K562 (cell line): Measurements from ENCODE around the gene CACNA2D2. TPM values are rescaled to one million over a fixed set of nuclear protein-coding genes. Genes with fewer than 3 reads are reported as not detected.

Source experiments
- ATAC-seq: fragments of 200-7000 bp; cut with Tn5 transposase; 3 replicates; pipeline ENCODE4 v1.9.1; 2020; ENCODE audit warnings: moderate library complexity
- BruUV-seq: library from RNA; stranded (reverse); fragments of 400-500 nt; replicated peaks from 2 replicates; lab custom pipeline; 2021; lab: Mats Ljungman, UMichigan
- CTCF ChIA-PET: fragments of 300-600 bp; formaldehyde crosslinking; extraction: SDS; loops from one replicate; lab custom pipeline; 2021; ENCODE audit warnings: low intra/inter-chr PET ratio; lab: Yijun Ruan, JAX
- POLR2A ChIA-PET: fragments of 300-600, 350-650 bp; sonication (Branson Sonifier 250); formaldehyde crosslinking; extraction: SDS; loops from one replicate; lab custom pipeline; 2021; ENCODE audit warnings: antibody characterized with exemption, inconsistent platforms; lab: Yijun Ruan, JAX
- DNase-seq, 4 experiments: peaks; one replicate each; pipeline versions ENCODE4 v3.0.0 to v3.0.0-alpha.2; 2011 to 2018; ENCODE audit warnings: low spot score in 3 of 4, mixed read lengths in 3 of 4; ENCODE audit errors: extremely low read depth in 1 of 4
- FAIRE-seq: peaks from 2 replicates; lab custom pipeline; 2011; peaks lifted over from hg19 to GRCh38; lab: Jason Lieb, UNC
- H2AFZ ChIP-seq: 2 replicates; pipeline ENCODE4 v1.6.0; 2011; ENCODE audit warnings: low read depth, low read length, control low read depth, inconsistent platforms
- H3K27ac ChIP-seq: fragments of 200-600 bp; 3 replicates; pipeline ENCODE4 v1.8.0; 2011; ENCODE audit warnings: low read depth, mild to moderate bottlenecking, control low read depth, inconsistent platforms, low read length, moderate library complexity, mixed read lengths; ENCODE audit errors: extremely low read depth
- H3K27me3 ChIP-seq, 2 experiments: fragments of 300-600 bp in 1 of 2; 2 replicates in 1 of 2; 3 replicates in 1 of 2; pipeline versions ENCODE4 v1.6.0 to v1.8.0; 2011; ENCODE audit warnings: inconsistent platforms in 2 of 2, low read length in 2 of 2, mild to moderate bottlenecking in 1 of 2, mixed read lengths in 1 of 2, moderate library complexity in 1 of 2; ENCODE audit not compliant: control insufficient read depth in 2 of 2, insufficient read depth in 2 of 2
- H3K36me3 ChIP-seq: fragments of 300-600 bp; 3 replicates; pipeline ENCODE4 v1.8.0; 2011; ENCODE audit warnings: mild to moderate bottlenecking, low read length, inconsistent platforms; ENCODE audit not compliant: control insufficient read depth, insufficient read depth
- H3K4me1 ChIP-seq, 2 experiments: fragments of 200-600 bp in 1 of 2; replicated peaks in 1 of 2; 2 replicates in 1 of 2; 3 replicates in 1 of 2; pipeline versions ENCODE4 v1.5.1 to v1.8.0; 2011; ENCODE audit warnings: inconsistent platforms in 2 of 2, low read length in 2 of 2, mild to moderate bottlenecking in 1 of 2, mixed read lengths in 1 of 2, moderate library complexity in 1 of 2; ENCODE audit not compliant: control insufficient read depth in 2 of 2, insufficient read depth in 2 of 2
- H3K4me2 ChIP-seq: 2 replicates; pipeline ENCODE4 v1.6.1; 2011; ENCODE audit warnings: low read length, control low read depth, inconsistent platforms, mixed read lengths; ENCODE audit not compliant: insufficient read depth
- H3K4me3 ChIP-seq: fragments of 200-600 bp; sonication (generic), shearing (Covaris generic); 2 replicates; pipeline ENCODE4 v1.5.1; 2016; ENCODE audit warnings: control low read depth, inconsistent platforms
- H3K79me2 ChIP-seq: fragments of 200-600 bp; 3 replicates; pipeline ENCODE4 v1.8.0; 2011; ENCODE audit warnings: low read length, inconsistent platforms; ENCODE audit not compliant: control insufficient read depth, insufficient read depth
- H3K9ac ChIP-seq, 2 experiments: 2 replicates each; pipeline versions ENCODE4 v1.6.0 to v1.6.1; 2011; ENCODE audit warnings: low read depth in 2 of 2, low read length in 2 of 2, control low read depth in 1 of 2, inconsistent platforms in 1 of 2, mild to moderate bottlenecking in 1 of 2, mixed read lengths in 1 of 2; ENCODE audit not compliant: insufficient read depth in 1 of 2
- H3K9me1 ChIP-seq: one replicate; pipeline ENCODE4 v1.6.0; 2011; ENCODE audit warnings: inconsistent platforms, mild to moderate bottlenecking, low read length, moderate library complexity; ENCODE audit not compliant: control insufficient read depth, insufficient read depth
- H3K9me3 ChIP-seq: replicated peaks from 2 replicates; pipeline ENCODE4 v1.5.1; 2011; ENCODE audit warnings: low read depth, low read length, inconsistent platforms; ENCODE audit not compliant: control insufficient read depth, insufficient read depth
- H4K20me1 ChIP-seq: replicated peaks from 2 replicates; pipeline ENCODE4 v1.6.1; 2011; ENCODE audit warnings: low read length, inconsistent platforms, mixed read lengths; ENCODE audit not compliant: control insufficient read depth, insufficient read depth
- NBN ChIP-seq: fragments of 450-650 bp; IDR thresholded peaks from 2 replicates; pipeline ENCODE4 v1.6.1; 2016; ENCODE audit warnings: low read depth, mild to moderate bottlenecking
- RAD21 ChIP-seq, 2 experiments: fragments of 250-450 bp in 1 of 2; fragments of 450-650 bp in 1 of 2; sonication (Bioruptor Pico) in 1 of 2; formaldehyde crosslinking in 1 of 2; IDR thresholded peaks in 1 of 2; conservative IDR thresholded peaks in 1 of 2; 2 replicates each; pipeline versions ENCODE4 v1.4.0 to v1.8.0; 2020 to 2022; ENCODE audit warnings: mild to moderate bottlenecking in 2 of 2, moderate library complexity in 1 of 2
- ZNF318 ChIP-seq, 2 experiments: fragments of 450-650 bp; IDR thresholded peaks; 2 replicates each; pipeline ENCODE4 v1.6.1; 2016; ENCODE audit warnings: mild to moderate bottlenecking in 2 of 2, borderline replicate concordance in 1 of 2, low read depth in 1 of 2, moderate library complexity in 1 of 2
- WGBS: fragments of 100-300 bp; shearing (Covaris generic); methylation state at CpG from one replicate; pipeline ENCODE4 v1.1.6; 2016; ENCODE audit warnings: low coverage, mixed read lengths; ENCODE audit not compliant: insufficient coverage; ENCODE audit errors: missing lambda C conversion rate; 5-methylcytosine and 5-hydroxymethylcytosine counted together
- in situ Hi-C: fragments of 300-500 bp; cut with MboI; formaldehyde crosslinking; loops from 4 replicates; pipeline ENCODE4 v1.15.0; 2018; ENCODE audit warnings: inconsistent platforms, mixed read lengths
- intact Hi-C: fragments of 100-400 bp; cut with micrococcal nuclease; formaldehyde crosslinking; loops from 2 replicates; pipeline ENCODE4 v1.14.2; 2022
- polyA plus RNA-seq, 8 experiments: library from polyadenylated mRNA; depleted of rRNA in 4 of 8; stranded (reverse) in 5 of 8; unstranded in 3 of 8; fragments of >200 nt; fragmentation: Nextera tagmentation in 2 of 8; fragmentation: Illumina TruSeq in 1 of 8; extraction: Ambion mirVana in 2 of 8; extraction: Trizol in 1 of 8; gene quantifications; 2 replicates each; pipeline versions ENCODE4 v1.2.1 to v1.2.3, GENCODE V29; 2011 to 2014; ENCODE audit warnings: inconsistent platforms in 1 of 8, missing spikeins in 1 of 8
- total RNA-seq, 7 experiments: library from RNA; depleted of rRNA in 6 of 7; stranded (reverse); fragments of >200 nt in 6 of 7; fragmentation: Illumina TruSeq in 2 of 7; extraction: Trizol in 2 of 7; gene quantifications; 2 replicates each; pipeline versions ENCODE4 v1.2.1 to v1.2.3, GENCODE V29; 2011 to 2021; ENCODE audit warnings: low replicate concordance in 1 of 7

CACNA2D2 gene
- total and polyA plus RNA-seq, 9 of the 15 experiments (the other 6 are each of a cell fraction or from before 2014, with no cell fraction given) = 0.11 to 0.58 (median 0.36) TPM; not detected in 2

GRCh38 chr3:50408443-50408944, 94.9 kb downstream of the CACNA2D2 start:
- no TSS peak for BruUV-seq
- no peak overlapping the region for H3K9ac ChIP-seq
- TF ChIP-seq RAD21 (CRISPR knock-in tag; conservative IDR thresholded peaks at IDR 0.05 in 1 of 2, IDR thresholded peaks at IDR 0.05 in 1 of 2) (no peak), ZNF318 (IDR thresholded peaks at IDR 0.05; ENCODE audit: borderline replicate concordance in 1 of 2, low read depth in 1 of 2) (no peak), NBN (no peak)
- H3K36me3 ChIP-seq = no peaks in the 10 kb centered on the region
- H3K4me1 ChIP-seq = no peaks in the 10 kb centered on the region; a peak in 1 of 5 replicates
- H3K4me2 ChIP-seq = no peak overlapping the region
- DNase-seq (no peak), ATAC-seq (no peak), FAIRE-seq (no peak)
- H3K4me3 ChIP-seq = no peak overlapping the region
- H2AFZ ChIP-seq = no peak overlapping the region
- under 1% methylated on average over 15 of the region's 15 CpGs for WGBS
- no peaks in the 10 kb centered on the region for H3K79me2 ChIP-seq
- POLR2A ChIA-PET = interaction anchor here (0.7 kb wide), 1 partner anchor 14 kb away, joined by 3 read pairs; no protein-coding TSS in a partner anchor
- intact Hi-C loops (no loop called here), in situ Hi-C loops (no loop called here)
- H3K9me3 ChIP-seq = no peaks in the 10 kb centered on the region
- H3K27ac ChIP-seq = no peak overlapping the region
- CTCF ChIA-PET = no interaction called here
- no peaks in the 10 kb centered on the region for H3K9me1 ChIP-seq
- peaks cover 5% of the 10 kb centered on the region; the same call in 1 of the 2 replicates for H4K20me1 ChIP-seq
- peaks cover 0 to 17% of the 10 kb centered on the region in 2 experiments; a peak in 2 of 5 replicates for H3K27me3 ChIP-seq
